Activated CD4-positive, CD25-positive, alpha-beta regulatory T cell treated with anti-CD3 and anti-CD28 coated beads, Interleukin-2, amount 50 U/mL, for 24 hours (primary cell): ENCODE measurements around the gene FLVCR1.

Source experiments
- ATAC-seq, 2 donors: fragments of 150-1000 bp; cut with Tn5 transposase; one replicate each; pipeline ENCODE4 v1.10.0; 2021; ENCODE audit warnings: mild to moderate bottlenecking in 1 of 2, moderate library complexity in 1 of 2

FLVCR1 gene

GRCh38 chr1:212916481-212917133 is 58.5 kb downstream of the FLVCR1 start:
- ATAC-seq, result peak in 1 of 2 donors; percentile 35

GRCh38 chr1:212917134-212917485 is 59.0 kb downstream of the FLVCR1 start:
- ATAC-seq, result no peak

- no peak for ATAC-seq
Observed at GRCh38 chr1:212917858-212918257, 59.8 kb downstream of the FLVCR1 start.

DNA sequence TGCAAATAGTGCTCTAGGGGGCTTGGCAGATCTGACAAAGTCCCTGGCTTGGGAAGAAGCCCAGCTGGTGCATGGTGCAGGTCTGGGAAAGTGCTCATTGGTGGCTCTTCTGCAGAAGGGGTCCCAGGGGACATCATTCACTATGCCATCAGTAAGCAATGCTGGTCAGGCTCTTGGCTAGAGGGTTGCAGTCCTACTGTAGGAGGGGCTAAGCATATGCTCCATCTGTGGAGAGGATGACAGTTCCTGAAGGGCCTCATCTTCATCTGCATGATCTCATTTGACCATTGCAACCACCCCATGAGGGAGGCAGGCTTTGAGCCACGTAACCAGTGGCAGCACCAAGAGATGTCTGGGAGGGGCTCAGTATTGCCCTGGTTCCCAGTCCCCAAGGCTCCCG is 60.7 kb downstream of the FLVCR1 start:
- no peak for ATAC-seq

GRCh38 chr1:212920246-212920645 is 62.2 kb downstream of the FLVCR1 start:
- no peak for ATAC-seq

DNA sequence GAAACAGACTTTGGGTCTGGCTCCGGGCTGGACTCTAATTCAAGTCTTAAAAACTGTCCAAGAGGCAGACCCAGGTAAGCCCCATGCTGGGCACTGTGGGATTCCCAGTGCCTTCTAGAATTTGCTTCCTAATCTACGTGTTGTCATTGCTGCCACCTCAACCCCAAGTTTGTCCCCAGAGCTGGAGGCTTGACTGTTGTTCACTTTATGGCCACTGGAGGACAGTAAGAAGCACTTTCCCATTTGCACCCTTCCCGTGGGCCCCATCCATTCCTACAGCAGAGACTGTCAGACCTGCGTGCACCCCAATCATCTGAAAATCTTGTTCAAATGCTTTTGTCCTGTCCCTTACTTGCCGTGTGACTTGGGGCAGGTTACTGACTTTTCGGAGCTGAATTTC is 62.8 kb downstream of the FLVCR1 start:
- ATAC-seq, result no peak

DNA sequence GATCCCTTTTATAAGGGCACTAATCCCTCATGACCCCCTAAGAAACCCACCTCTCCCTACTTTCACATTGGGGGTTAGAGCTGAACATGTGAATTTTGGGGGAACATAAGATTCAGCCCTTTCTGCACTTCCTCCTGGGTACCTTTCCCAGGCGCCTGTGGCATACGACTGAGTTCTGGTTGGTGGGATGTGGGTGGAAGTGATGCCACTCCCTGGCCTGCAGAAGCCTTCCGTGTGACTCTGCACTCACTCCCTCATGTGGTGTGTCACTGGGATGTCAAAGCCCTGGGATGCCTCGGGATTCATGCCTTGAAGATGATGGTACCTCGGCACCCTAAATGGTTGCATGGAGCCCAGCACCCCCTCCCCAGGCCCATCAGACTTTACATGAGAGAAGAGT is 63.9 kb downstream of the FLVCR1 start:
- no peak for ATAC-seq

- ATAC-seq, result no peak
Observed at GRCh38 chr1:212926372-212926771, 68.3 kb downstream of the FLVCR1 start.

GRCh38 chr1:212928323-212929291 is 70.5 kb downstream of the FLVCR1 start:
- no peak for ATAC-seq

- no peak for ATAC-seq
Observed at GRCh38 chr1:212930986-212931678, 73.1 kb downstream of the FLVCR1 start.

- no peak for ATAC-seq
Observed at GRCh38 chr1:212933815-212934471, 75.9 kb downstream of the FLVCR1 start.

DNA sequence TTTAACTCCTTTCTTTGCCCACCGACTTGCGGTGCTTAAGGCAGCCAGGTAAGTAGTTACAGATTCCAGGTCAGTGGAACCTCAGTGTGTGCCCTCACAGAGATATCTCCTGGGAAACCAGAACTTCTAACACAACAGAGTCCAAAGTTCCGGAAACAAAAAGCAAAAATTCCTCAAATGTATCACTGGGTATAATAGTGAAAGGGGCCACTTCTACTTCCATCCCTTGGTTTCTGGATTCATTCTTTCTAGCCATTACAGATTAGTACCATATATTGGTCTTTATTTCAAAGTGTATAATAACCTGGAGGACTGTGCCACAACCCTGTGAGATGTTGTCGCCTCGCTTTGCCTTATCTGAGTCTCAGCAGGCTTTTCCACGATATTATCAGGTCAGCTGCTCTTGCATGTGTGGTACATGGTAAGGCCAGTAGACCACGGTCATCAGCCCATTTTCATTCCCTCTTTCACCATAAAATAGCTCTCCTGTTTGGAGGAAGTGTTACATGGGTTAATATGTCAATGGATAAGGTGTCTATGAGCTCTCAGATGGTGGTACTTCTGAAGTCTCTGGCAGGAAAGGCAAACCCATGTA is 77.4 kb downstream of the FLVCR1 start:
- no peak for ATAC-seq

DNA sequence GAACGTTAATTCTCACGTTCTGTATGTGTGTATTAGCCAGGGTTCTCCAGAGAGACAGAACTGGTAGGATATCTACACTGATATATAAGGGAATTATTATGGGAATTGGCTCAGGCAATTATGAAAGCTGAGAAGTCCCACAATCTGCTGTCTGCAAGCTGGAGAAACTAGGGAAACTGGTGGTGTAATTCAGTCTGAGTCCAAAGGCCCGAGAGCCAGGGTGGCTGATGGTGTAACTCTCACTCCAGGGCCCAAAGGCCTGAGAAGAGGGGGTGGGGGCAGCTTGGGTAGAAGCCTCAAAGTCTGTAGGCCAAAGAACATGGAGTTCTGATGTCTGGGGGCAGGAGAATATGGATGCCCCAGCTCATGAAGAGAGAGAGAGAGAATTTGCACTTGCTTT is 79.0 kb downstream of the FLVCR1 start:
- ATAC-seq, result no peak

- ATAC-seq, result no peak
Observed at GRCh38 chr1:212938846-212939245, 80.8 kb downstream of the FLVCR1 start.

DNA sequence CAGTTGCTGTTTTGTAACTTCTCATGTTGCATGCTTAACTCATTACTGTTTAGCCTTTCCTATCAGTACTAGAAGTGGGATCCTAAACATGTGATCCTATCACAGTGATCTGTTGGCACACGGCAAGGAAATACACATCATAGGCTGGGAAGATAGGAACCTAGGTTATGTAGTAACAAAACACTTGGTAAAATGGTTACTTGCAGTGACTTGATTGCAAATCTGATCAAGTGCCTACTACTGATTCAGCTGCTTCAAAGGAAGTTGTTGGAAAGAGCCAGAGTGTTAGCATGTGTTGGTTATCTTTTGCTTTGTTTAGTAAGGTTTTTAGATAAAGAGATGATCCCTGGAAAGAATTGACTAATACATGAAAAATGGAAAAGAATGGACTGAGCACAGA is 83.4 kb downstream of the FLVCR1 start:
- no peak for ATAC-seq

DNA sequence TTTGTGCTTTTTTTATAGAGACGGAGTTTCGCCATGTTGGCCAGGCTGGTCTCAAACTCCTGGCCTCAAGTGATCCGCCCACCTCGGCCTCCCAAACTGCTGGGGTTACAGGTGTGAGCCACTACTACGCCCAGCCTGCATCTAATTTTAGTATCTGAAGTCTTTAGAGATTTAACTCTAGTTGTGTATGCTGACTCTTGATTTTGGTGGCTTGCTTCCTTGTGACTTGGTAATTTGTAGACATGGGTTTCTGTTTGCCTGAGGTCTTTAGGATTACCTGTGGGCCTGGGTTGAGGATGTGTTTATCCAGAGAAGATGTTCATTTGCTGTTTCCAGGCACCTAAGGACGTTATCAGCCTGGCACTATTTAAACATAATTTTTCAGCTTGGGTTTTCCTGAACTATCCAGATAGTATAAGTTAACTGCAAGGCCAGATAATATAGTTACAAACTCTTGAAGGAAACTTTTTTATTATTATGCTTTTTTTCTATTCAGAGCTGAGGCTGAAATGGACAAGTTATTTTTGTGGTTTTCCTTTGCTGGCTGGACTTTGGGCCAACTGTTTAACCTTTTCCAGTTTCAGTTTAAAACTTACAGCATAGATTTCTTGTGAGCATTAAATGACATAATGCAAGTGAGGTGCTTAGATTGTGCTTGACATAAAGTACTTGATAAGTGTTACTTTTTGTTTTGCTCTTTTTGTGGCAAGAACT is 84.8 kb downstream of the FLVCR1 start:
- ATAC-seq, result no peak

DNA sequence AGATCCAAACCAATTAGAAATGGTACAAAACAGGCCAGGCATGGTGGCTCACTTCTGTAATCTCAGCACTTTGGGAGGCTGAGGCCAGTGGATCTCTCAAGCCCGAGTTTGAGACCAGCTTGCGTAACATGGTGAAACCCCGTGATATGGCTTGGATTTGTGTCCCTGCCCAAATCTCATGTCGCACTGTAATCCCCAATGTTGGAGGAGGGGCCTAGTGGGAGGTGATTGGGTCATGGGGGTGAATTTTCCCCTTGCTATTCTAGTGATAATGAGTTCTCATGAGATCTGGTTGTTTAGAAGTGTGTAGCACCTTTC is 85.3 kb downstream of the FLVCR1 start:
- ATAC-seq, result no peak

- ATAC-seq, result no peak
Observed at GRCh38 chr1:212944229-212944901, 86.3 kb downstream of the FLVCR1 start.

DNA sequence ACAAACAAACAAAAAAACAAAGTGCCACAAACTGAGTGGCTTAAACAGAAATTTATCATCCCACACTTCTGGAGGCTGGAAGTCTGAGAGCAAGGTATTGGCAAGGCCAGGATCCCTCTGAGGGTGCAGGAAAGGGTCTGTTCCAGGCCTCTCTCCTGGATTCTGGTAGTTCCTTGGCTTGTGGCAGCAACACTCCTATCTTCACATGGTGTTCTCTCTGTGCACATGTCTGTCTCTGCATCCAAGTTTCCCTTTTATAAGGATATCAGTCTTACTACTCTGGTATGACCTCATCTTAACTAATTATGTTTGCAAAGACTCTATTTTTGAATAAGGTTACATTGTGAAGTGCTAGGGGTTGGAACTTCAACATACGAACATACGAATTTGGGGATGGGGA is 87.0 kb downstream of the FLVCR1 start:
- ATAC-seq, result no peak

DNA sequence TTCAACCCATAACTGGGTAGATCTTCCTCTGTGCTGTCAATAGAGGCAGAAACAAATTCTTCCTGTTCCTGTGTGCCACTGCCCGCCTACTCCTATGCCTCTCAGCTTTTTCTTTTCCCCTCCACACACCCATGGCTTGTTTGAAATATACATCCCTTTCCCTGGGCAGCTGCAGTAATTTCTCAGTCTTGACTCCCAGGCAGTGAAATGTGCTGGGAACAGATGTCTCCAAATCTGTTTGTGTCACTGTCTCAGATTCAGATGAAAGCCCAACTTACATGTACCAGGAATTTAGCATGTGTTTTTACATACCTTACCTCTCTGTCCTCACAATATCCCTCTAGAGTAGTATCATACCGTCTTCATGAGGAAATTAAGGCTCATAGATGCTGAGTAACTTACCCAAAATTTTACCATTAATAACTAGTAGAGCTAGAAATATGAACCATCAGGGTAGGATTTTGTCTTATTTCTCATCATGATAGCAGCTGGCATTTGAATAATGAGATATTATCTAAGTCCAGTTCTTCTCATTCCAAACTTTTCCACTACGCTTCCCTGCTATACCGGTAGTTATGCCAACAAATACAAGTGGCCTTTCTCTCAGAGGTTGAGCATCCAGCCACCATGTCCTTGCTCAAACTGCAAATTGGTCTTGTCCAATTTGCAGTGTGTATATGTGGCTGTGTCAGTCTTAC is 87.5 kb downstream of the FLVCR1 start:
- ATAC-seq, result no peak

DNA sequence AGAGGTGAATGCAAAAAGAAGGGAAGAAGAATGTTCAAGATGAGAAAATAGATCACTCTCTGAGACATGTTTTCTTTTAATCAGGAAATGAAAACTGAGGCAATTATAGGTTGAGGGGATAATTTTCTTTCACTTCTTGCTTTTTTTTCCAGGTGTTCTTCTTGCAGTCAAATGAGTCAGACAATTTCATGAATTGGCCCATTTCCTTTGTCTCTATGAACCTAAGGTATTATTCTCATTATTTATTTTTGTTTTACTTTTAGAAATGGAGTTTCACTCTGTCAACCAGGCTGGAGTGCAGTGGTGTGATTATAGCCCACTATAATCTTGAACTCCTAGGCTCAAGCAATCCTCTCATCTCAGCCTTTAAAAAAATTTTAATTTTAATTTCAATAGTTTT is 88.8 kb downstream of the FLVCR1 start:
- ATAC-seq, result no peak
